Breast epithelium (tissue), 4 donors: ENCODE measurements around the gene DBN1. TPM values are rescaled to one million over a fixed set of nuclear protein-coding genes. Genes with fewer than 3 reads are reported as not detected.

Experiments
- DNase-seq, 2 donors: peaks; one replicate each; pipeline ENCODE4 v3.0.0-alpha.2; 2019; ENCODE audit warnings: low spot score in 2 of 2
- H3K27ac ChIP-seq, 2 donors: fragments of 200-600 bp; sonication (generic) in 1 of 2; one replicate each; pipeline ENCODE4 v1.5.1; 2016 to 2019; ENCODE audit warnings: mild to moderate bottlenecking in 1 of 2
- H3K27me3 ChIP-seq, 2 donors: fragments of 200-600 bp; sonication (generic) in 1 of 2; one replicate each; pipeline versions ENCODE4 v1.5.1 to v1.6.0; 2017 to 2019; ENCODE audit warnings: control low read depth in 1 of 2, mild to moderate bottlenecking in 1 of 2
- H3K36me3 ChIP-seq: fragments of 200-600 bp; one replicate; pipeline ENCODE4 v1.5.1; 2019
- H3K4me1 ChIP-seq, 2 donors: fragments of 200-600 bp; sonication (generic); one replicate each; pipeline ENCODE4 v1.5.1; 2016 to 2019; ENCODE audit warnings: control low read depth in 1 of 2
- H3K4me3 ChIP-seq, 3 donors: fragments of 200-600 bp; sonication (generic); 1 replicate in 2 of 3; 2 replicates in 1 of 3; pipeline ENCODE4 v1.5.1; 2016 to 2019; ENCODE audit warnings: mild to moderate bottlenecking in 3 of 3, moderate library complexity in 2 of 3
- H3K9me3 ChIP-seq, 2 donors: fragments of 200-600 bp; sonication (generic) in 1 of 2; one replicate each; pipeline ENCODE4 v1.5.1; 2016 to 2019; ENCODE audit warnings: control low read depth in 1 of 2
- POLR2A ChIP-seq: fragments of 450-650 bp; IDR thresholded peaks from one replicate; pipeline ENCODE4 v1.6.1; 2016; ENCODE audit warnings: antibody characterized with exemption, mild to moderate bottlenecking, moderate library complexity
- POLR2AphosphoS5 ChIP-seq, 3 donors: sonication (generic); formaldehyde crosslinking; IDR thresholded peaks; one replicate each; pipeline ENCODE4 v1.6.1; 2017; ENCODE audit warnings: antibody characterized with exemption in 3 of 3
- intact Hi-C: fragments of 100-400 bp; cut with DNase I; formaldehyde crosslinking; loops from one replicate; pipeline ENCODE4 v1.15.1; 2023; ENCODE audit warnings: low total_unique reads
- total RNA-seq, 3 donors: library from RNA; depleted of rRNA; stranded (reverse); fragments of >200 nt; gene quantifications; one replicate each; pipeline ENCODE4 v1.1.0, GENCODE V29; 2016
- TF ChIP-seq, protein P1 (sequence below), 3 donors: fragments of 450-650 bp; IDR thresholded peaks; one replicate each; pipeline ENCODE4 v1.5.1; 2016 to 2017; ENCODE audit warnings: antibody characterized with exemption in 3 of 3, mild to moderate bottlenecking in 3 of 3, moderate library complexity in 3 of 3

Gene DBN1
- total RNA-seq, 3 donors from 2014 or later = 30.7 to 94.6 (median 61.3) TPM

DNA sequence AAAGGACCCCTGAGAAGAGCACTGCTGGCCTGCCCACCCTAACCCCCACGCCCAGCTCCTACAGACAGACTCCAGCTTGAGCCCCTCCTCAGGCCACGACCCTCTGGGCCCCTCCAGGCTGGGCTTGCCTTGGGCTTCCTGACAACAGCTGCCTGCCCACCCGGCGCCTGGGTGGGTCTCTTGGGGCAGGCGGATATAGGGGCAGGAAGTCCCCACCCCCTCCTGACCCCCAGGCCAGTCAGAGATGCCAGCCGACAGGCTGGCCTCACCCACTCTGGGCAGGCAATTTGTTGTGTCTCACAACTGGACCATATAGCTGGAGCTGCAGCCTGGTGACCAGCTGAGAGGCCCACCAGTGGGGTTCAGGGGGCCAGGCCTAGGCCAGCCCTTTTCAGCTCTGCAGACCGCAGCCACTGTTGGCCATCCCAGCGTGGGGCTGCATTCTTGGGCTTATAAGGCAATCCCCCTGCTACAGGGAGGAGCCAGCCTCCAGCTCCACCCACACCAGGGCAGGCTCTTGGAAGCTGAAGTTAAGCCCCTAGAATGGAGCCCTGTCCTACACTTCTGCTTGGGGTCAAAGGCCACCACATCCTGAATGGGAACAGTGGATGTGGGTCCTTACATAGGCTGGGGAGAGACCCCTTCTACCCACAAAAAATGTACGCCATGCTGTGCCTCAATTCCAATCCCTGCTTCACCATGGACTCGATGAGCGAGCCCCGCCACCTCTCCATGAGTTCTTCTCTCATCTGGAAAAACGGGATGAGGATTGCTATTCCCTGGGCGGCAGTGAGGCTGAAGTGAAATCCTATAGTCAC lies 22.0 kb upstream of the DBN1 start:
- peaks cover 0 to 16% of the 10 kb centered on the region in 2 donors for H3K4me1 ChIP-seq
- TF ChIP-seq, protein P1, sequence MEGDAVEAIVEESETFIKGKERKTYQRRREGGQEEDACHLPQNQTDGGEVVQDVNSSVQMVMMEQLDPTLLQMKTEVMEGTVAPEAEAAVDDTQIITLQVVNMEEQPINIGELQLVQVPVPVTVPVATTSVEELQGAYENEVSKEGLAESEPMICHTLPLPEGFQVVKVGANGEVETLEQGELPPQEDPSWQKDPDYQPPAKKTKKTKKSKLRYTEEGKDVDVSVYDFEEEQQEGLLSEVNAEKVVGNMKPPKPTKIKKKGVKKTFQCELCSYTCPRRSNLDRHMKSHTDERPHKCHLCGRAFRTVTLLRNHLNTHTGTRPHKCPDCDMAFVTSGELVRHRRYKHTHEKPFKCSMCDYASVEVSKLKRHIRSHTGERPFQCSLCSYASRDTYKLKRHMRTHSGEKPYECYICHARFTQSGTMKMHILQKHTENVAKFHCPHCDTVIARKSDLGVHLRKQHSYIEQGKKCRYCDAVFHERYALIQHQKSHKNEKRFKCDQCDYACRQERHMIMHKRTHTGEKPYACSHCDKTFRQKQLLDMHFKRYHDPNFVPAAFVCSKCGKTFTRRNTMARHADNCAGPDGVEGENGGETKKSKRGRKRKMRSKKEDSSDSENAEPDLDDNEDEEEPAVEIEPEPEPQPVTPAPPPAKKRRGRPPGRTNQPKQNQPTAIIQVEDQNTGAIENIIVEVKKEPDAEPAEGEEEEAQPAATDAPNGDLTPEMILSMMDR (IDR thresholded peaks at IDR 0.05) = no peak
- TF ChIP-seq POLR2AphosphoS5 (IDR thresholded peaks at IDR 0.05) (no peak), POLR2A (no peak)
- peak overlapping the region; percentile 85 to 94 for H3K27ac ChIP-seq
- H3K4me3 ChIP-seq = peak overlapping the region; percentile 67 to 75 (median 74)
- no peaks in the 10 kb centered on the region for H3K27me3 ChIP-seq
- H3K36me3 ChIP-seq = no peaks in the 10 kb centered on the region
- DNase-seq = peak in 1 of 2 donors; percentile 71
- intact Hi-C loops = no loop called here
- no peaks in the 10 kb centered on the region for H3K9me3 ChIP-seq

DNA sequence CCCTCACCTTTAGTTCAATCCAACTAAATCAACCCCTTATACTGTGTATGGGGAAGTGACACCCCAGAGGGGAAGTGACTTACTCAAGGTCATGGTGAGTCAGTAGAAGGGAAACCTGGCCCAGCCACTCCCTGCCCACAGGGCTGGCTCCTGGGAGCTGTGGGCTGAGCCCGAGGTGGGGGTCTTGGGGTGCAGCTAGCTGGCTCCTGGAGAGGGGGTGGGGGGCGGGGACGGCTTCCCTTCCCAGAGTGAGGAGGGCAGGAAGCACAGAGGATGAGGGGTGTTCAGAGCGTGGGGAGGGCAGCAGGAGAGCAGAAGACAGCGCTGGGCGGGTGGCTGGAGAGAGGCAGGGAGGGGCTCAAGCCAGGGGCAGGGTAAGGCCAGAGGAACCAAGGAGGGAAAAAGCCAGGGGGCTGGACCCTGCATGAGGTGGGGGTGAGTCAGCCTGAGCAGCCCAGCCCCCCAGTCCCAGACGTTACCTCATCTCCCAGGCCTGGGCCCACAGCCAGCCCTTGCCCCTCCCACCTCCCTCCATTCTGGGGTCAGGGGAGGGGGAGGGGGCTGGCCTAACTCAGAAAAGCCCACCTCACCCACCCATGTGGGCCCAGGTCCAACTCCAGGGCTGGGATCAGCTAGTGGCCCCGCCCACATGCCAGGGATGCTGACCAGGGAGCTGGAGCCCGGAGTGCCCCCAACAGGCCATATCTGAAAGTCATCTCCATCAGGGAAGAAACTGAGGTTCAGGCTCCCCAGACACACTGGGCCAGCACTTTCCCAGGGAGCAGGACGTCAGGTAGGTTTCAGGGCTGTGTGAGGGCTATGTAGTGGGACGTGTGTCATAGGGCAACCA lies 21.1 kb upstream of the DBN1 start:
- H3K9me3 ChIP-seq = no peaks in the 10 kb centered on the region
- DNase-seq = no peak
- peak overlapping the region; percentile 2 to 75 (median 74) for H3K4me3 ChIP-seq
- peak overlapping the region; percentile 85 to 94 for H3K27ac ChIP-seq
- TF ChIP-seq POLR2AphosphoS5 (IDR thresholded peaks at IDR 0.05) (no peak), POLR2A (no peak)
- TF ChIP-seq, protein P1 (IDR thresholded peaks at IDR 0.05) = no peak
- no peaks in the 10 kb centered on the region for H3K36me3 ChIP-seq
- no peaks in the 10 kb centered on the region for H3K27me3 ChIP-seq
- intact Hi-C loops = loop anchor here (1.0 kb wide), 1 partner anchor 37 kb away; no protein-coding TSS in a partner anchor
- peaks cover 0 to 16% of the 10 kb centered on the region in 2 donors for H3K4me1 ChIP-seq

DNA sequence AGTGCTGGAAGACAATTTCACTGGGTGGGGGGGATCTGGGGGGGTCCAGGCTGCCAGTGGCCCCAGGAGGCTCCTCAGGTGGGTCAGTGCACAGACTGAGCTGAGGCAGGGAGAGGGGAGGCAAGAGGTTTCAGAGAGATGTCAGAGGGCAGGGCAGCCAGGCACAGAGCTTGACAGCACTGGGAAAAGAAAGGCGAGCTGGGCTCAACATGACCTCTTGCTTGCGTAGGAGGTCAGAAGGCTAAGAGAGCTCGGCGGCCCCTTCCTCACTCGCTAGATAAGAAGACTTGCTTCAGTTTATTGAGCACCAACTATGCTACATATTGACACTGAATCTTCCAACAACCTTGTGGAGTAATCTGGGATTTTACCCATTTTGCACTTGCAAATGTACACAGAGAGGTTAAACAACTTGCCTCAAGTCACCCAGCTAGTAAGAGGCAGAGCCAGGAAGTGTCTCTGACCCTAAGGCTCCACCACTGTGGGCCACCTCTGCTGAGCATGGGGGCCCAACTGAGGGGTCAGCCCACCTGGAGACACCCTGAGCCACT lies 20.4 kb upstream of the DBN1 start:
- H3K4me3 ChIP-seq = no peak overlapping the region
- H3K9me3 ChIP-seq = no peaks in the 10 kb centered on the region
- peaks cover 0 to 16% of the 10 kb centered on the region in 2 donors for H3K4me1 ChIP-seq
- TF ChIP-seq POLR2AphosphoS5 (IDR thresholded peaks at IDR 0.05) (no peak), POLR2A (no peak)
- TF ChIP-seq, protein P1 (IDR thresholded peaks at IDR 0.05) = no peak
- H3K27me3 ChIP-seq = no peaks in the 10 kb centered on the region
- no peaks in the 10 kb centered on the region for H3K36me3 ChIP-seq
- DNase-seq = no peak
- intact Hi-C loops = loop anchor here (1.0 kb wide), 1 partner anchor 37 kb away; no protein-coding TSS in a partner anchor
- peak overlapping the region; percentile 85 to 94 for H3K27ac ChIP-seq

DNA sequence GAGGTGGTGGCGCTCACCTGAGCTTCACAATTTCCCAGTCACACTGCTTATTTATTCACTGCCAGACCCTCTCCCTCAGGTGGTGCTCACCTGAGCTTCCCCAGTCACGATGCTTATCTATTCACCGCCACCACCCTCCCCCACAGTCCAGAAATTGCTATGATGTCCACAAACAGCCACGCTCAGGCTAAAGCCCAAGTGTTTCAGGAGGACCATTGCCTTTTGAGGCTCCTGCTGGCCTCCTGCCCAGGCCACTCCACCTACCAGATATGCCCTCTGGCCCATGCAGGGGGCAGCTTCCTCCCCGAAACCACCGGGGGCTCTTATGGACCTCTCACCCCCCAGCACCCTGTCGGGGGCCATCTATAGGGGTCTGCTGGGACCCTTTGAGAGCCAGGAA lies 19.4 kb upstream of the DBN1 start:
- no peak for DNase-seq
- TF ChIP-seq POLR2A (no peak), POLR2AphosphoS5 (IDR thresholded peaks at IDR 0.05) (no peak)
- TF ChIP-seq, protein P1 (IDR thresholded peaks at IDR 0.05) = no peak
- no peak overlapping the region for H3K4me3 ChIP-seq
- intact Hi-C loops = no loop called here
- no peaks in the 10 kb centered on the region for H3K27me3 ChIP-seq
- peak overlapping the region; percentile 85 to 94 for H3K27ac ChIP-seq
- H3K4me1 ChIP-seq = peaks cover 0 to 16% of the 10 kb centered on the region in 2 donors
- H3K36me3 ChIP-seq = no peaks in the 10 kb centered on the region
- no peaks in the 10 kb centered on the region for H3K9me3 ChIP-seq
